ENCODE measurements around the gene TSSK2.

GRCh38 chr22:19125011-19125410 lies 6.1 kb upstream of the TSSK2 start:
- TF ChIP-seq CTCF (IDR thresholded peaks at IDR 0.05; ENCODE audit: low read depth, low read length) (no peak), EZH2phosphoT487 (IDR thresholded peaks at IDR 0.05; ENCODE audit: low read depth) (no peak)
